Activated CD4-positive, alpha-beta T cell treated with anti-CD3 and anti-CD28 coated beads, Interleukin-10, Interleukin-2, amounts not matched to agents 100 ng/mL and 50 ng/mL, durations not matched to agents 16 hours and 8 hours (primary cell): ENCODE measurements around the gene IGFBP1.

Experiments used
- DNase-seq: peaks from one replicate; pipeline ENCODE4 v3.0.0-alpha.2; 2020

IGFBP1 gene

DNA sequence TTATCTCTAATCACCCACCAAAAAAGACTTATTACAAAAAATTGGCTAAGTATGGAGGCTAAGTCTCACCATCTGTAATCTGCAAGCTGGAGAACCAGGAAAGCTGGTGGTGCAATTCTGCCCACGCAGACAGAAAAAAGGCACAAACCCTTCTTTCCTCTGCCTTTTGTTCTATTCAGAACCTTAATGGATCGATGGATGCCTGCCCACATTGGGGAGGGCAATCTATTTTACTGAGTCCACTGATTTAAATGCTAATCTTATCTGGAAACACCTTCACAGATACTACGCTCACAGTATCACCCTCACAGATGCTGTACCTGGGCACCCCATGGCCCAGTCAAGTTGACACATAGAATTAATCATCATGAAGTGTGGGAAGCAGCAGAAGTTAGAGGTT, 22.6 kb downstream of the IGFBP1 start:
- no peak for DNase-seq

DNA sequence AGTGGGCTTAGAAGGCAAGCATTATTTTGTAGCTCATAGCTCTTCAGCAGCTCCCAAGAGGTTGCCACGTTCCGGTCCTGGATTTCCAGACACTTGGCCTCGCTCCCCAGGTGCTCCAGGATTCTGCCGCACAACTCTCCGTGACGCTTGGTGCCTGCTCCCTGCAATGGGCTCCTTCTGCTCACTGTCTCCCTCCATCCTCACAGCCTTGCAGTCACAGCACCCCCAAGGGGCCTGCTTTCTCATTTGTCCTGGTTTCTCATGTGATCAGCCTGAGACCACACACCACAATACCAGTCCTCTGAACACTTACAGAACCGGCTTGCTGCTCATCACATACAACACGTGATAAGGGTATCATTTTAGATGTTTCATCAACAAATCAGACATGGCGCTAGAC, 23.0 kb downstream of the IGFBP1 start:
- no peak for DNase-seq

- no peak for DNase-seq
These were observed 24.7 kb downstream of the IGFBP1 start for GRCh38 chr7:45912972-45913371.

GRCh38 chr7:45914911-45915310, 26.6 kb downstream of the IGFBP1 start:
- no peak for DNase-seq

GRCh38 chr7:45915606-45916005, 27.3 kb downstream of the IGFBP1 start:
- no peak for DNase-seq

DNA sequence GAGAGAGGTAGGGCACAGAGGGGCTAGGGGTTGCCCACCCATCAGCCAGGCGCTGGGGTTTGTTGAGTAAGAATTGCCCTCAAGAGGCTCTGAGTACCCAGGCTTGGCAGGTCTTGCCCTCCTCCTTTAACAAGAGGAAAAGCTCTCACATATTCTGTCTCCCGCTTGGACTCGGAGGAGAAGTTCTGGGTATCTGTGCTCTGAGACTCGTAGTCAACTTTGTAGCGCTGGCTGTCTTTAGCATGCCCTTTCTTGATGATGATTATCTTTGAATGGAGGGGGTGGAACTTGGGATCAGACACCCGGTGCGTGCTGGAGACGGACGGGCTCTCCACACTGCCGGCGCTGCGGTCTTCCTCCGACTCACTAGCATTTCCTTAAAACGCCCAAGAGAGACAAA, 28.8 kb downstream of the IGFBP1 start:
- no peak for DNase-seq

DNA sequence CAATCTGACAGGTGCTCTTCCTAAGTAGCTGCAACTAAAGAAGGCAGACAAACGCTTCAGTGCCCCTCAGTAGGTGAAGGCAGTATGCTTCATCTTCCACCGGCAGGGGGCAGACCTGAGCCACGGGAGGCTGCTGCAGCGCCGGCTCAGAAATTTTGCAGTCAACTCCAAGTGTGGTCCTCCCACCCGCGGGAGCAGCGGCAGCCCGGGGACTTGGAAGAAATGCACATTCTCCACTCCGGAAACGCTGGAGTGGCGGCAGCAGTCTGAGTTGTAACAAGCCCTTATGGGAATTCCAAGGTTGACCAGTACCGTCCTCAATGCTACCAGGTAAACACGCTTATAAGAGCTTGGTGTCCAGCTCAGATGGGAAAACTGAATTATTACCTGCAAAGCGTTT, 29.4 kb downstream of the IGFBP1 start:
- DNase-seq = peak; percentile 76

DNA sequence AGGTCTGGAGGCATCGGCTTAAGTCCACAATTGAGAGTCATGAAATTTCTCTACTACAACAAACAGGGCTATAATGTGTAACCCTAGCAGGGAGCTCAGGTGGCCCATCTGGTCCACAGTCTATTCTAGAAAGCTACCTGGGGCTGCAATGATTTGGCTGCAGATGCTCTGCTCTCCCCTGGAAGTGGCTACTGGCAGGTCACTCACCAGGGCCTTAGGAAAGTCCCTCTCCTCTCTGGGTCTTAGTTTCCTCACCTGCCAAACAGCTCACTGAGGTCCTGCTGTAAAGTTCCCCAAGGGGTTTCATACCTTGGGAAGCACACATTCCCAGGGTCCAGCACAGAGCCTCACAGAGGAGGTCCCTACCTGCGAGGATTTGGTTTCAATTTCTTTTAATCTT, 30.3 kb downstream of the IGFBP1 start:
- DNase-seq = no peak

DNA sequence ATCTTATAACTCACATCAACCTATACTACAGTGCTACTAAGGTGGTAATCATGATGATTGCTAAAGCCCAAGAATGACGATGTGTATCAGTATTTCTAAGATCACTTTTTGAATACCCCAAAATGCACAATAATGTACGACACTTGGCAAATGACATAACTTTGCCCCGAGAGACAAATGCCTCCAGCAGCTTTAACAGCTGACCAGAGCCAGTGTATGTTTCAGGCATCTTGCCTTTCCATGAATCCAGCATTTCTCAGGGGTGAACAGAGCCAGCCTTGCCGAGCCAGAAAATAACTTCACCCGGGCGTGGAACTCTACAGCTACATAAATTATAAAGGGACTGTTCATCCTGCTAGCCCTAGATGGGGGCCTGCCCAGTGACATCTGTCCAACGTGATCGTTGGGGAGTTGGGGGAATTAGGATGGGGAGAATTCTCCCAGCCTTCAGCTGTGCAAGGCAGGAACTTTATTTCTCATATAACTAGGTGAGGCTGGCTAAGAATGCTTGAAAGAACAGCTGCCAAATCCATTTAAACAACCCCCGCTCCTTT, 31.0 kb downstream of the IGFBP1 start:
- no peak for DNase-seq

DNA sequence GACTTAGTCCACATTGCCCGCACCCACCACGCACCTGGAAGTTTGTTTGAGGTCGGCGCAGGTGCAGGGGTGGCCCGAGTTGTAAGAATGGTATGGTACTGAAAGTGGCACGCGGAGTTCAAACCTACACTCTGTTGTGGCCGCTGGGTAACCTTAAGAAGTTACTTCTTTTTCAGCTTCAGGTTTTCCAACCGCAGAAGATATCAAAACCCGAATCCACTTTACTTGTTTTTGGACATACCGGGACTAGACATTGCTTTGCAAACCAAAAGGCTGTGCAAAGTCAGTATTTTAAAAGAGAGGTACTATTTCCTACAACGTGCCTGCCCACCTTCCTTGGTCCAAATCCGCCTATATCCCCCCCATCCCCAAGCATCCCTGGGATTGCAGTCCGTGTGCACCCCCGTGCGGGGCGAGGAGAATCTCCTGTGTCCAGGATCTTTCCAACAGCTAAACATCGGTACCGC, 31.7 kb downstream of the IGFBP1 start:
- no peak for DNase-seq

DNA sequence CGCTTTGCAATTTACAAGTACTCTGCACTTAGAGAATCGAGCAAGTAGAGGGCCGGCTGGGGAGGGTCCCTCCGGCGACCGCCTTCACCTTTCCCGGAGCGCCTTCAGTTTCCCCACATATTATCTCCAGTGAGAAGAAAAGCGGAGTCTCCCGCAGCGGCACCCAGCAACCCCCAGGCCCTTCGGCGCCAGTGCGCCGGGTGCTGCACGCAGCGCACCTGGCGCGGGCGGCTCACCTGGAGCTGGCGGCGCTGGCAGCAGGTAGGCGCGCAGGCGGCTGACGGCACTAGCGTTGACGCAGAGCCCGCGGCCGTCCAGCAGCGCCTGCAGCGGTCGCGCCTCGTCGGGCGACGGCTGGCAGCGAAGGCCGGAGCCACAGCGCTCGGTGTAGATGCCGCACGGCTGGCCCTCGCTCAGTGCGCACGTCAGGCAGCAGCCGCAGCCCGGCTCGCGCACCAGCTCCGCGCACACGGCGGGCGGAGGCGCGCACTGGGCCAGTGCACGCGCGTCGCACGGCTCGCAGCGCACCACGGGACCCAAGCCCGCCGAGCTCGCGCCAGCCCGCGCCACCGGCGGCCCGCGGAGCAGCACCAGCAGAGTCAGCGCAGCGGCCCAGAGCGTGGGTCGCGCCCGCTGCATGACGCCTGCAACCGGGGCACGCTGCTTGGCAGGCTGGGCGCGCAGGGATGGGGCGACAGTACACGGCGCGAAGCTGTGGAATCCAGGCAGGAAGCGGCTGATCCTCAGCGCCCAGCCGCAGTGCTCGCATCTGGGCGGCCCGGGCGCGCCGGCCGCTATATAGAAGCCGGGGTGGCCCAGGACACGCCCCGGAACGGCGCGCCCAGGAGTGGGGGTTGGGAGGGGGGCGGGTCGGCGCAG, 32.5 kb downstream of the IGFBP1 start, which contains the start of gene IGFBP3:
TSS of gene IGFBP3 (minus strand) at position 771 of the 879 bp plus-strand sequence. CDS start at position 639, 132 bp downstream.
- DNase-seq = peak; percentile 10

- no peak for DNase-seq
These were observed 33.1 kb downstream of the IGFBP1 start for GRCh38 chr7:45921381-45921698.

DNA sequence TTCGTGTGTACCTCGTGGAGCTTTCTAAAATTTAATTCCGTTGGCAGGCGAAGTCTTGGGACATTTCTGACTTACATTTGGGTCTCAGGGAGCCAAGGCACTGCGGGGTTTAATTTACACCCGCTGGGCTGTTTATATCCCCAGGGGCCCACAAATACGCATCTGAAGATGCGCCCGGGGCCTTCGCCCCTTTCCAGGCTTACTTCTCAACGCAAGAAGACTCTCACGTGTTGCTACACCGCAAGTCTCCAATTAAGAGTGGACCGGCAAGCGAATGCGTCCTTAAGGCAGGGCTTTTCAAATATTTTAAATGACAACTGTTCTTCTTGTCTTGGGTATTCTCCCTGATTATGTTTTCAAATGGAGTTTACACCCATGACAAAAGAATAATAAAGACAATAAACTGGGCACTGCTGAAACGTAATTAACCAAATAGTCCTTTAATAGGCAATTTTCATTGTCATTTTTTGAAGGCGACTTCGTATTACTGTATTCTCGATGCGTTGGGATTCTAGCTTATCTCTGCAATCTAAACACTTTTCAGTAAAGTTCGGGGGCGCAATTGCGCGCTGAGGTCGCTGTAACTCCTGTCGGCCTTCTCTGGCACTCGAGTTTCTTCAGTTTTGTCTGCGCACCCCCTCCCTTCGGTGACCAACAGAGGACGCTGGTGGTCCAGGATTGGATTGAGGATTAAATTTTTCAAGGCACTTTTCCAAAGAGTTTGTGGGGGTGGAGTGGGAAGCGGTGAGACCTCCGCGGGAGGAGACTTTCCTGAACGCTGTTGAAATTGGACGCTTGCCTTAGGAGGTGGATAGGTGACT, 33.6 kb downstream of the IGFBP1 start:
- peak; percentile 23 for DNase-seq

DNA sequence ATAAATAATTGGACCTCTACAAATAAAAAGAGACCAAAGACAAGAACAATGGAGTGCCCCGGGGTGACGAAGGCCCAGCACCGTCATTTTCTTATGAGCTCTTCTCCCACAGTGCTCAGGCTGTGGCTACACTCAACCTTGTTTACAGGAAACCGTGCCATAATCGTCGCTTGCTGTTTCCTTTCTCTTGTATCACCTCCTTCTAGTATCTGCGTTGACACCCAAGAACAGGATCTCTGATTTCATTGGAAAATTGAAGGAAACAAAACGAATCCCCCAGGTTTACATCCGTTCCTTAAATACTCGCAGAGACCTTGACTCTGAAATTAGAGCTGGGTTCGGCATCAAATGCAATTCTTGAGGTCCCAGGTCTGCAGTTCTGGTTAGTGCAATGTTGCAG, 34.5 kb downstream of the IGFBP1 start:
- peak; percentile 36 for DNase-seq

DNA sequence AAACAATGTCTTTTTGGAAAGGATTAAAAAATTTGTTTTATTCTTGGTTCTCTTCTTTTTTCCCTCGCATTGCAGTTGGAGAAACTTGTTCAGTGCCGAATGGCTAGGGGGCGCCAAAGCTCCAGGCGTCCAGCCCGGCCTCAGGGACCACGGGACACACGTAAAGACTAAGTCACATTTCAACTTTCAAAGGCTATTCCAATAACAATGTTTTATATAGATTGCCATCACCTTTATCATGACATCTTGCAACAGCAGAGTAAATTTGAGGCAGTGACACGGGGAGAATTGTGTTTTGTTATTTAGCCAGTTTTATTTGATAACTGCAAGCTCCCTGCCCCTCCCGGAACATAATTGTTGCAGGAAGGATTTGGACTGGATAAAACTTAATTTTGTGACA, 35.0 kb downstream of the IGFBP1 start:
- peak; percentile 64 for DNase-seq

- no peak for DNase-seq
These were observed 35.5 kb downstream of the IGFBP1 start for GRCh38 chr7:45923818-45924217.

DNA sequence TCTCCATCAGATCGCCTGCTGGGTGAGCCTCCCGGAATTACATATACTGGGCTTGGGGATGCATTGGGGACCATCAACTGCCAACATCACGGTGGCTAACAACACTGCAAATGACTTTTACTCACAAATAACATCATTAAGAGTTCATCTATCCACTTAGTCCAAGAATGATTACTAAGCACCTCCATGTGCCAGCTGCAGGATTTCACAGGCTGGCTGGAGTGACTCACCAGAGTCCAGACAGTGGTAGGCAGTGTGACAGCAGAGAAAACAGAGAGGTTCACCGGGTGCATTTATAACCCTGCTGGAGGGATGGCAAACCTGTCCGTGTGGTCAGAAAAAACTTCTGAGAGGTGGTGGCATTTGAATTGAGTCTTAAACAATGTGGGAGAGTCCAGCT, 36.0 kb downstream of the IGFBP1 start:
- DNase-seq = no peak

DNA sequence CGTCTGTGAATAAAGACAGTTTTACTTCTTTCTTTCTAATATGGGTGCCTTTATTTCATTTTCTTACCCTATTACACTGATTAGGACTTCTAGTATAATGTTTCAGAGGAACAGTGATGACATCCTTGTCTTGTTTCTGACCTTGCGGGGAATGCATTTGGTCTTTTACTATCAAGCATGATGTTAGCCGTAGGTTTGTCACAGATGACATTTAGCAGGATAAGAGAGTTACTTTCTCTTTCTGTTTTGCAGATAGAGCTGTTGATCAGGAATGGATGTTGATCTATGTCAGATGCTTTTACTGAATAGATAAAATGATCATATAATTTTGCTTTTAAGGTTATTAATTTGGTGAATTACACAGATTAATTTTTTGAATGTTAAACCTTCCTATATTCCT, 39.4 kb downstream of the IGFBP1 start:
- no peak for DNase-seq

- no peak for DNase-seq
These were observed 42.7 kb downstream of the IGFBP1 start for GRCh38 chr7:45930967-45931366.

GRCh38 chr7:45937301-45937700, 49.0 kb downstream of the IGFBP1 start:
- DNase-seq = no peak

DNA sequence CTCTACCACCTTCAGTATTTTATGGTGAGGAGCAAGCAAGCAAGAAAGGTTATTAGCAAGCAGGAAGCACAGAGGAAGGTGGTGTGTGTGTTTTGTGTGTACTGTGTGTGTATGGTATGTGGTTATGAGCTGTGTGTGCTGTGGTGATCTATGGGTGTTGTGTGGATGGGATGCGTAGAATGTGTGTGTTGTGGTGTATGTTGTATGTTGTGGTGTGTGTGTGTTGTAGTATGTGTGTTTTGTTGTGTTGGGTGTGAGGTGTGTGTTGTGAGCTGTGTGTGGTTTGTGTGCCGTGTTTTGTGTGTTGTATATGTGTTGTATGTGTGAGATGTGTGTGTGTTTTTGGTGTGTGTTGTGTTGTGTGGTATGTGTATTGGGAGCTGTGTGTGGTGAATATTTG, 49.6 kb downstream of the IGFBP1 start:
- no peak for DNase-seq

- DNase-seq = no peak
These were observed 50.5 kb downstream of the IGFBP1 start for GRCh38 chr7:45938626-45939302.

DNA sequence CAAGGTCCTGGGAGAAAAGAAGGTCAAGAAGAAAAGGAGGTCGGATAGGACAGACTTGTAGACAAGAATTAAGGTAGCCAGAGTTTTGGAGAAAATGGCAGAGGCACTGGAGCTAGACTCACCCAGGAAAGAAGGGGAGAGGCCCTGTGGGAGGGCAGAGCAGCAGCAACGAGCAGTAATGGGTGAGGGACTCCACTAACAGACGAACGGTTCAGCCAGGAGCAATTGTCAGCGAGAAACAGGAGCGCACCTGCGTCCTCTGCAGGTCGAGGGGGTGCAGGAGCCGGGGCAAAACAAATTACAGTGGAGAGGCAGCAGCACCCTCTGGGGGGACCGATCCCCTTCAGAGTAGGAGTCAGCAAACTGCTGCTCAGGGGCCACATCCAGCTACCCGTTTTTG, 51.3 kb downstream of the IGFBP1 start:
- no peak for DNase-seq
